IPS-18c (cell line): ENCODE data around the gene RLIM.

Experiments
- H3K4me3 ChIP-seq: 2 replicates; pipeline ENCODE4 v1.7.0; 2013; ENCODE audit warnings: low read depth, mild to moderate bottlenecking, low read length, moderate library complexity; ENCODE audit not compliant: insufficient read depth
- H3K9me3 ChIP-seq: one replicate; pipeline ENCODE4 v1.6.1; 2013; ENCODE audit warnings: mild to moderate bottlenecking, low read length, moderate library complexity; ENCODE audit not compliant: control insufficient read depth, insufficient read depth

RLIM gene

GRCh38 chrX:74545880-74546523 lies 68.4 kb downstream of the RLIM start:
- Histone ChIP-seq H3K4me3 (no peak overlapping the region), H3K9me3 (peaks cover 10% of the 10 kb centered on the region)

DNA sequence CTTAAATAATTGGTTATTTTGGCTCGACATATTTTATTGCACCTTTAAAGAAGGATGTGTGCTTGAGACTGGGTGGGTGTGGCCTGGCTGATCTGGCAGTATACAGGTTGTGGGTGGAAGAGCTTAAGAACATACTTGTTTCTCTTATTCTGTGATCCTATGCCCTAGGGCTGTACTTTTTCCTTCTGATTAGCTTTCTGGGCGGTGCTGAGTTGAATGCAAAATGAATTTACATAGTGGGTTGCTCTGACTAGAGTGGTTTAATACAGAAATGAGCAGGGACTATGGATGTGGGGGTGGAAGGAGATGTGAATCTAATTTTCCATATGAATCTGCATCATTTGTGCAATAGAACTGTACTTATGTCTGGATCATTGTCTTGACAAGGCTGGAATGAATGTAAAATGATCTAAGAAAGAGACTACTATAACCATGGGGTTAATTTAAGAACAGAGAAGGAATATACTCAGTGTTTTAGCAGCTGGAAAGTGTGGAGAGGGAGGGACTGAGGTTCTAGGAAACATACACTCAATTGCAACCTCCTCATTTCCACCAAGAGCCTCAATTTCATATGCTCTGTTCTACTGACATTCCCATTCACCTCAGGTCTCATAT lies 73.7 kb downstream of the RLIM start:
- no peak overlapping the region for H3K4me3 ChIP-seq
- peaks cover 8% of the 10 kb centered on the region for H3K9me3 ChIP-seq

DNA sequence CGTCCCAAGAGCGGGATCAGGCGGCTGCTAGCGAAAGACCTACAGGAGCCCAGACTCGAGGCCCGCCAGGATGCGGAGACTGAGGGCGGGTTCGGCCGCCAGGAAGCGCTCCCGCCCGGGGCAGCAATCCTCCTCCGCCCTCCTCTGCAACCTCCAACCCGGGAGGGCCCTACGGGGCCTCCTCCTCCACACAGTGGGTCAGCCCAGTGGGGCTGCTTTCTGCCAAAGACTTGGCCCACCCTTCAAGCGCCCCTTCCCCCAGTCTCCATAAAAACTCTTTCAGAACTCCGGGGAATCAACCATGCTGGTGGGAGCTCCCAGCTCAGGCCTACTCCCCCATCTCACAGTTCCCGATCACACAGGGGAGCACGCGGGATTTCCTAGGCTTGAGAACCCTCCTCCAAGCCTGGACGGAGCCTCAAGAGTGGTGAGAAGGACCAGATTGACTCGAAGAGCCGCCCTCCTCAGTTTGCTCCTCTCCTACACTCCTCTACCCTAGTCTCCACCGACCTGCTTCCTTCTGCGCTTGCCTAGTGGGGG lies 77.5 kb downstream of the RLIM start:
- Histone ChIP-seq H3K4me3 (peak overlapping the region; percentile 42), H3K9me3 (peaks cover 6% of the 10 kb centered on the region)

DNA sequence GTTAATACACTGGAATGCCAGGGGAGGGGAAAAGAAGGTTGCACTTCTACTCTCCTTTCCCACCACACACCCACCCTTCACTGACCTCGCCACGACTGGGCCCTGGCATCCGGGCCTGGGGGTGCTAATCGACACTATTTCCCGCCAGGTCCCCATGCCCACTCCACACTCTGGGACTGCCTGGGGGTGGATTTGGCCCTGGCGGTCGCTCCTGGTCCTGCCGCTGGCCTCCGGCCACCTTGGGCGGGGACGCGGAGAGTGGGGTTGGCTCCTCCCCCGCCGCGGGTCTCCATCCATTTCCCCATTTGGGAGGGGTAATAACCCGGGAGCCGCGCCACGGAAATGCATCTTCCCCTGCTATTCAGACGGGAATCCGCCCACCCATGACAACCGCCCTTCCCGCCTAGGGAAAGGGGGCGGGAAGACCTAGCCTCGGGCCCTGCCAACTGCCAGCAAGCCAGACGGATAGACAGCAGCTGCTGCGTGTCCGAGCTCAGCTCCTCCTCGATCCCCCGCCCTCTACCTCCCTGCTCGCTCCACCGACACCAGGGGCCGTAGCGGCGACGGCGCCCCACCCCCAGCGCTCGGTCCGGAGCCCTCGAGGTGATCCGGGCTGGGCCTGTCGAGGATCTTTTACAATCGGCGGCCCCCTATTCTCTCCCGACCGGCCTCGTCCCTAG lies 78.1 kb downstream of the RLIM start:
- peaks cover 10% of the 10 kb centered on the region for H3K9me3 ChIP-seq
- H3K4me3 ChIP-seq, result peak overlapping the region; percentile 42

DNA sequence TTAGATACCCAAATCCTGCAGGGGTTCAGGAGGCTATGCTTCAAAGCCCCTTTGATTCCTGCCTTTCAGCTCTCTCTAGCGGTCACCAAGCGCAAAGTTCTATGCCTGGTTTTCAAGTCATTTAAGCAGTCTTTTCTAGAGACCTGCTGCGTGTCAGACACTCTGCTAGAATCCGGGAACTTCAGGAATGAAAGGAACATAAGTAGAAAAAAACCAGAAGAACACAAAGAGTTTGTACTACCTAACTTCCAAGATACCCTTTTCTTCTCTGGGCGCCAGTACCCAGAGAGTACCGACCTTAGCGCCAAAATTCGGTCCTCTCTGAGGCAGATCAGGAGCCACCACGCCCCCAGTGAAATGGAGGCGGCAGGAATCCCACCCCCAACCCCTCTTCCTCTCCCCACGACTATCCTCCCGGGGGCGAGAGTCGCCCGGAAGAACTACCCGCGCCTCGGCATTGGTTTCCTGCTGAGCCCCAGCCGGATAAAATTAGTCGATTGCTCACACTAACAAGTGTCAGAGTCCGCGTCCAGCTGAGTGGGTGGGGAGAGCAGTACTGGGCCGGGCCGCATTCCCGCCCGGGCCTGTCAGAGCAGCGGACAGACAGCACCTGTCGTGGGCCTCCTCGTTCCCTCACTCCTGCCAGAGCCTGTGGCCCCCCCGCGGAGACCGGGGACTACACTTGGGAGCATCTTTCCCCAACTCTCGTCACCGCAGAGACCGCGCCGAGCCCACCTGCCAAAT lies 78.8 kb downstream of the RLIM start:
- Histone ChIP-seq H3K4me3 (peak overlapping the region; percentile 42), H3K9me3 (peaks cover 12% of the 10 kb centered on the region)
